Measurements from ENCODE around the gene UPK3A.

UPK3A gene

GRCh38 chr22:45329530-45329936 lies 44.8 kb downstream of the UPK3A start:
- no peak for DNase-seq (ENCODE audit: low spot score)

GRCh38 chr22:45330548-45330947 lies 45.8 kb downstream of the UPK3A start:
- DNase-seq (ENCODE audit: low spot score): no peak

- no peak for DNase-seq (ENCODE audit: low spot score)
These were observed 46.7 kb downstream of the UPK3A start for GRCh38 chr22:45331486-45331885.

- DNase-seq (ENCODE audit: low spot score): no peak
These were observed 47.3 kb downstream of the UPK3A start for GRCh38 chr22:45332001-45332400.

GRCh38 chr22:45334068-45334467 lies 49.3 kb downstream of the UPK3A start:
- no peak for DNase-seq (ENCODE audit: low spot score)

- DNase-seq (ENCODE audit: low spot score): no peak
These were observed 49.8 kb downstream of the UPK3A start for GRCh38 chr22:45334528-45334927.

- peak; percentile 67 for DNase-seq (ENCODE audit: low spot score)
These were observed 50.5 kb downstream of the UPK3A start for GRCh38 chr22:45335021-45335818.

- DNase-seq (ENCODE audit: low spot score): no peak
These were observed 51.2 kb downstream of the UPK3A start for GRCh38 chr22:45335854-45336522.

GRCh38 chr22:45336971-45337431 lies 52.3 kb downstream of the UPK3A start:
- DNase-seq (ENCODE audit: low spot score): no peak

GRCh38 chr22:45337536-45337935 lies 52.8 kb downstream of the UPK3A start:
- no peak for DNase-seq (ENCODE audit: low spot score)

- no peak for DNase-seq (ENCODE audit: low spot score)
These were observed 54.0 kb downstream of the UPK3A start for GRCh38 chr22:45338795-45339194.

GRCh38 chr22:45340323-45340722 lies 55.6 kb downstream of the UPK3A start:
- DNase-seq (ENCODE audit: low spot score): no peak

- DNase-seq (ENCODE audit: low spot score): no peak
These were observed 56.7 kb downstream of the UPK3A start for GRCh38 chr22:45341498-45341897.

GRCh38 chr22:45343143-45343542 lies 58.4 kb downstream of the UPK3A start:
- no peak for DNase-seq (ENCODE audit: low spot score)

- no peak for DNase-seq (ENCODE audit: low spot score)
These were observed 59.6 kb downstream of the UPK3A start for GRCh38 chr22:45344334-45344733.

Measured in ecto neural progenitor cell (in vitro differentiated cells).